Activated CD8-positive, alpha-beta memory T cell treated with anti-CD3 and anti-CD28 coated beads, Interleukin-2, amount 50 U/mL, for 24 hours (primary cell): Measurements from ENCODE around the gene KICS2.
"Not testable (repeated sequence)": the region's sequence is repeated elsewhere in the genome, so short reads cannot be mapped to it uniquely, and the experiment has no call there.

Source experiments
- DNase-seq: peaks from one replicate; pipeline ENCODE4 v3.0.0-alpha.2; 2020; ENCODE audit errors: extremely low read depth

Gene KICS2

DNA sequence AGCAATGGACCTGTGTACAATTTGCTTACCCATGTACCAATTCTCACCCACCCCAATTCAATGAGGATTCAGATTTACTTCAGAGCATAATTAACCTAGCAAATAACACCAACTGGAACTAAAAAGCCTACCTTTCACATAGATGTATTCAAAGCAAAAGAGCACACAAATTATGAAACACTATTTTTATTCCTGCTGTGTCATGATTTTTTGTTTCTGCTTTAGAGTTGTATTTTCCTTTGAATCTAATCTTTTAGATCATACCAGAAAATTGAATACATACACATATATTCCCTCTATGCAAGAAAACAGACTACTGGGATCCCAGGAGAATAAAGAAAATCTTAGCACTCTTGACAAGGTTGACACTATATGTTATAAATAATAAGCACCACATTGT is 5.9 kb downstream of the KICS2 start:
- DNase-seq, result no peak

DNA sequence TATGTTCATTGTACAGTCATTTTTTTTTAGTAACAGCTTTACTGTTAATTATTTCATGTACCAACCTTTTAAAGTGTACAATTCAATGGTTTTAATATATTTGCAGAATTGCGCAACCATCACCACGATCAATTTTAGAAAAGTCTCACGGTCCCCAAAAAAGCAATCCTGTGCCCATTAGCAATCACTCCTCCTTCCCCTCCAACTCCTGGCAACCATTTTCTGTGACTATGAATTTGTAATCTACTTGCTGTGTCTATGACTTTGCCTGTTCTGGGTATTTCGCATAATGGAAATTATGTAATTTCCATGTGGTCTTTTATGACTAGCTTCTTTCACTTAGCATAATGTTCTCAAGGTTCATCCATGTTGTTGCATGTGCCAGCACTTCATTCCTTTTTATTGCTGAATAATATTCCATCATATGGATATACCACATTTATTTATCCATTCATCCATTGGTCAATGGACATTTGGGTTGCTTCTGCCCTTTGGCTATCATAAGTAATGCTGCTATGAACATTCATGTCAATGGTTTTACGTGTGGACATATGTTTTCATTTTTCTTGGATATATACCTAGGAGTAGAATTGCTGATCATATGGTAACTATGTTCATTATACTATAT is 9.9 kb downstream of the KICS2 start:
- no peak for DNase-seq

DNA sequence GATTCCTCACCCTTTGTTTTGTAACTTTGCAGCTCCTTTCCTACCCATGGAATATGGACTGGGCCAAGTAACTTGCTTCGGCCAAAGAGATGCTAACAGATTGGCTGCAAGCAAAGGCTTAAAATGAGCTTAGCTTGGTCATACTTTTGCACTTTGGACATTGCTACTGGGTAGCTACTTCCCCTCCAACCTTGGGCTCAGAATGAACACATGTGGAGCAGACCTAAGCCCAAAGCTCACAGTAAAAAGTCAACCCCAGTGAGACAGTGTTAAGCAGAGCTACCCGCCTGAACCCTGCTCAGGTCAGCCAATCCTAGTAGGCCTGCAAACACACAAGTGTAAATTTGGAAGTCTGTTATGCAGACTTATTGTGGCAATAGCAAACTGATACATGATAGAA is 14.6 kb downstream of the KICS2 start:
- no peak for DNase-seq

DNA sequence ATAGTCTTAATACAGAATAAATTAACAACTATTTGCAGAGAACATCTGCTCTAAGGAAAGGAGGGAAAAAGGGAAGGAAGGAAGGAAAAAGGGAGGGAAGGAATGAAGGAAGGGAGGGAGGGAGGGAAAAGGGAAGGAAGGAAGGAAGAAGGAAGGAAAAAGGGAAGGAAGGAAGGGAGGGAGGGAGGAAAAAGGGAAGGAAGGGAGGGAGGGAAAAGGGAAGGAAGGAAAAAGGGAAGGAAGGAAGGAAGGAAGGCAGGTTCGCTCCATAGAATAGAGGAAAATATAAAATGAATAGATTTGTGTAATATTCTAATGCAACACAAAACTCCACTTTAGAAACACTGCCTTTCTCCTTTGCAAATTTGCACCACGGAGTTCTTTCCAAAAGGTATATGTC is 16.6 kb downstream of the KICS2 start:
- DNase-seq, result no peak

DNA sequence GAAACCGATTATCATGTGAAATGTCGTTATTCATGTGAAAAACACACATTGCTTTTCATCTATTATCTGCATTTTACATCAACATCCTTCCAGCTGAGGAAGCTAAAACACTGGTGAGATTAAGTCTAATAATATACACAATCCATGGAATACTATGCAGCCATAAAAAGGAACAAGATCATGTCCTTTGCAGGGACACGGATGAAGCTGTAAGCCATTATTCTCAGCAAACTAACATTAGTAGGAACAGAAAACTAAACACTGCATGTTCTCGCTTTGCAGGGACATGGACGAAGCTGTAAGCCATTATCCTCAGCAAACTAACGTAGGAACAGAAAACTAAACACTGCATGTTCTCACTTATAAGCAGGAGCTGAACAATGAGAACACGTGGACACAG is 18.3 kb downstream of the KICS2 start:
- DNase-seq, result no peak

DNA sequence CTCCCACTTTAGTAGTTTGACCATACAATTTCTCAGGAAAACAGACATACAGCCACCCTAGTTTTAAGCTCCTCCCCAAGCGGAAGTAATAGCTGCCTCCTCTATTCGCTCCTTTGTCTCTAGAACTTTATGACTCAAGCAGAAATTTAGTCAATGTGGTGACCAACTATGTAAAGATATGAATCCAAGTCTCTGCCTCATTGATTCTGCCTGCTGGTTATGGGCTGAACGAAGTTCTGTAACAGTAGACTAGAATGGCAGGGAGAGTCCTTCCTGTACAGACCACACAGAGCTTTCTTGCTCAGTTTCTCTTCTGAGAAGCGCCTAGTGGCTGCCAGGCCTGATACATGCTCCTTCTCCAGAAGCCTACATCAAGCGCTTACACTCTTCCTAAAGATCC is 19.1 kb downstream of the KICS2 start:
- DNase-seq, result no peak

DNA sequence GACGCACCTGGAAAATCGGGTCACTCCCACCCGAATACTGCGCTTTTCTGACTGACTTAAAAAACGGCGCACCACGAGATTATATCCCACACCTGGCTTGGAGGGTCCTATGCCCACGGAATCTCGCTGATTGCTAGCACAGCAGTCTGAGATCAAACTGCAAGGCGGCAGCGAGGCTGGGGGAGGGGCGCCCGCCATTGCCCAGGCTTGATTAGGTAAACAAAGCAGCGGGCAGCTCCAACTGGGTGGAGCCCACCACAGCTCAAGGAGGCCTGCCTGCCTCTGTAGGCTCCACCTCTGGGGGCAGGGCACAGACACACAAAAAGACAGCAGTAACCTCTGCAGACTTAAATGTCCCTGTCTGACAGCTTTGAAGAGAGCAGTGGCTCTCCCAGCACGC is 26.3 kb downstream of the KICS2 start:
- DNase-seq, result not testable (repeated sequence)

DNA sequence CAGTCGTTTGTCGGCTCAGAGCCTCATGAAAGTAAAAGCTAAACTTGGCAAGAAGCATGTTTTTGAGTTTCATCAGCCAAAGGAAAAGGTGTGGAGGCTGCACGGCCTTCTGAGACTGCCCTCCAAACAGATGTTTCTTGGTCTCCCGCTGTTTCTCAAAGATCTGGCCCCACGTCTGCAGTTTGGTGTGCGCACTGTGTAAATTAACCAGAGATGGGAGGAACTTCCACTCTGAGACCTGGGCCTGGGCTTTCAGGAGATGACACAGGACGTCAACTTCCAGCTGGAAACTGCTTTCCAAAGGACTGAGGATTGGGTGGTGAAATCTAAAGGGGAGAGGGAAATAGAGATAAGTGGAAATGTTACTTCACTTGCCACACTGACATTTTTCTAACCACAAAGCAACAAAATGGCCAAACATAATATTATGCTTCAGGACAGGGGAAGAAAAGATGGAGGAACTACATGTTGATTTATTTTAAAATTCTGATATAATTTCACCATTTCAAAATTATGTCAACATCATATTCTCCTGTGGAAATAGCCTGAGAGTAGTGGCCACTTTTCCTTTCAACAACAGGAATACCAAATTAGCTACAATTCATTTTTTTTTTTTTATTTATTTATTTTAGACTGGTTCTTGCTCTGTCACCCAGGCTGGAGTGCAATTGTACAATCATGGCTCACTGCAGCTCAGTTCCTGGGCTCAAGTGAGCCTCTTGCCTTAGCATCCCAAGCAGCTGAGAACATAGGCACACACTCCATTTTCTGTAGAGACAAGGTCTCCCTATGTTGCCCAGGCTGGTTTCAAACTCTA is 27.6 kb downstream of the KICS2 start:
- DNase-seq, result no peak

DNA sequence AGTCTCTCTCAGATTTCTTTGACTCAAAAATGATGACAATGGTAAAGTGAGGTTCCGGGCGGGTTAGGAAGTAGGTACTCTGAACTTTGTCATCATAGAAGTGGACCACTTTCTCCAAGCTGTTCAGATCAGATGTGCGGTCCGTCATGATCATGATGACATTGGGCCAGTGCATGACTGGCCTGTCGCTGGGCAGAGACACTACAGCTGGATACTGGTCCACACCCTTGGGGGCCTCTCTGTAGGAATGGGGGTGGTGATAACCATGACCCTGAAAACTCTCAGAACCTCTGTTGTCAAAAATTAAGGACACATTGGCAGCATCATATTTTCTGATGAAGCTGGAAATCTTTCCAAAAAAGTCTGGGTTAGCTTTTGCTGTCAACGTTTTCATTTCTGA is 28.2 kb downstream of the KICS2 start:
- DNase-seq, result no peak

DNA sequence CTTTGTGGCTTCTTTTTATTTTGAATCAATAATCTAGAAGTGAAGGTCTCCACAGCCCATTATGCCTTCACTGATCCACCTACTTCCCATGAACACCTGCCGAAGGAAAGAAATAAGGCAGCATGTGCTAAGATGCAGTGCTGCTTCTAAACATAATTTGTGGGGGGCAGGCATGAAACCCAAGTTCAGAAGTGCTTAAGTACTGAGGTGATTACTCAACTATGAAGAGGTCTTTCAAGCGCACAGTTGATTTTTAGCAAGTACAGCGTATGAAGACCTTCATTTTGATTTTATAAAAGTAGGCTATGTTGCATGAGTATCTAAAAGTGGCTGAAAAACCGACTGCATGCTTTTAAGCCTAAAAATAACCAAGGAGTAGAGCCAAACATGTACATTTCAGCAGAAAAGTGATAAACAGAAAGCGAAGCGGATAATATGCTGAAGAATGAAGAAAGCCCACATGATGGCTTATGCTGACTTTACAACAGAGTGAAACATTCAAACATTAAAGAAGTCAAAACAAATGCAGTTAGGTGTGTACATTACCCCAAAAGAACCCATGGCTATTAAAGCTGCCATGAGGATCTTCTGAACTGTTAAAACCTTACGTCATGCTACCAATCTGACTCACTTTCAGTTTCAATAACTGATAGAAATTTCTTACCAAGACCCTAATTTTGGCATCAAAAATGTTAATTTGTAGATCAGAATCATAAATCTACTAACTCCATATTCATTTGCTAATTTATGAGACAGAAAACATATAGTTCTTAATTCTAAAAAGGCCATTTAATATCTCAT is 29.3 kb downstream of the KICS2 start:
- no peak for DNase-seq

DNA sequence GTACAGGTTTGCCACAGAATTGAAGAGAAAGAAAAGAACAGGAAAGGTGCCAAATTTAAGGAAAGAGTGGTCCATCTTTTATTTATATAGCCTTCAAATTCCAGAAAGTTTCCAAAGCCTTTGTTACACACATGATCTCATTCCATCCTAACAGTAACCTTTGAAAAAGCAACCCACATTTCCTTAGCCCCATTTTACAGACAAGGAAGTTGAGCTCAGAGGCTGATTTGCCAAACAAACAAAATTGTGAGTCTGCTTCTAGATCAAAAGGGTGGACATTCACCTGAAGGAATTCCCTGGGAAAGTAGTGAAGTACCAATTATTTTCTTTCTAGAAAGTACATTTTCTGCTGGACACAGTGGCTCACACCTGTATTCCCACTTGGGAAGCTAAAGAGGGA is 32.0 kb downstream of the KICS2 start:
- DNase-seq, result no peak

DNA sequence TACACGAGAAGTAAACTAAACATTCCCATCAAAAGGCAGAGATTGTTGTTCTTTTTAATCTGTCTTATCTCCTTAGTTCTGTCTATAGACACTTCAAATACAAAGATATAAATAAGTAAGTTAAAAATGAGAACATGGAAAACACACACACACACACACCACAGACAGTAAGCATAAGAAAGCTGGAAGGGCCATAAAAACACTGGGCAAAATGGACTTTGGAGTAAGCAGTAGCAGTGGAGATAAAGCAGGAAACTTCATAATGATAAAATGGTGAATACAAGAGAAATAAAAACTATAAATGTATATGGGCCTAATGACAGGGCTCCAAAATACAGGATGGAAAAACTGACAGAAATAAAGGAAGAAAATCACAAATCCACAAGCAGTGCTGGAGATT is 32.6 kb downstream of the KICS2 start:
- no peak for DNase-seq

DNA sequence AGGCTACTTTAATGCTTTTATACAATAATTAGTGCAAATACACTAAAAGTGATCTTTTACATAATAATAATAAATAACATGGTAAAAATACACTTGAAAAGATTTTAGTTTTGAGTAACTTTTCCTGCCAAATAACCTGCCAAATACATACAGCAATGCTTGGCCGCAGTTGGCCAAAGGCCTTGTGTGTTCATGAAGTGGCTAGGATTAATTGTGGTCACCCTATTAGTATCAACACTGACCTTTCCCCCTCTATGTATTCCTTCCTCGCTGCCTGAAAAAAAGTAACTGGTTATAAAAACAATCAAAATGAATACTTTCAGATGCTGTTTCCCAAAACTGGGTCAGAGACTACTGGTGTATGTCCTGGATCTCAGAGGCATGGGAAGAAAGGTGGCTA is 34.3 kb downstream of the KICS2 start:
- DNase-seq, result no peak

DNA sequence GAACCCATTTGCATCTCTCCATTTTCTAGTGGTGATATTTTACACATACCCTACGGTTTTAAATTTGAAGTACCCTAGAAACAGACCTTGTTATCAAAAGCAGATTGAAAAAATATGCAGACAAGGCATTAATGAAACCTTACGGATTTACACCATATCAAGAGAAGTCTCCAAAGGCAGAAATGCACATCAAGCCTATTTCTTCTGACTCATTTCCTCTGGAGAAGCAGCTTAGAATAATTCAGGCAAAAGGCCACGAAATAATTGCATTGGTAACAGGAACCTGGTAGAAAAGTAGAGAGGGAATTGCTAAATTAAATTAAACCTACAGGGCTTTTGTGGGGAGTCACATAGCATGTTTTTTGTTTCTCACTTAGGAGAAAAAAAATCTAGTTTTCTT is 34.7 kb downstream of the KICS2 start:
- no peak for DNase-seq

DNA sequence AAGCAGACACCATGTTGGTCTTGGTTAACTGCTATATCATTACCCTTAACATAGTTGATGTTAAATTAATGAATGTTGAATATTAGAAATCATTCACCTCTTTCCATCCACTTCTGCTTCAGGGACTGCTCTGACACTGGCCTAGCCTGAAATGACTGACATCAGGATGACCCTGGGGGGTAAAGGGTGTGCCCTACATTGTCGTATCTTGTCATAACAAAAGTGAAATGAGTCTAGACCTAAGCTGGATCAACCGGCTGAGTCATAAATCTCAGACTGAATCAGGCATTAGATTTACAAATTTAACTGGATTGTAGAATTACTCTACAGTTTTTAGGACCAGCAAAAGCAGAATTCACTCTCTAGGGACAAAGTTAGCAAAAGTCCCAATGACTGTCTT is 35.3 kb downstream of the KICS2 start:
- no peak for DNase-seq

DNA sequence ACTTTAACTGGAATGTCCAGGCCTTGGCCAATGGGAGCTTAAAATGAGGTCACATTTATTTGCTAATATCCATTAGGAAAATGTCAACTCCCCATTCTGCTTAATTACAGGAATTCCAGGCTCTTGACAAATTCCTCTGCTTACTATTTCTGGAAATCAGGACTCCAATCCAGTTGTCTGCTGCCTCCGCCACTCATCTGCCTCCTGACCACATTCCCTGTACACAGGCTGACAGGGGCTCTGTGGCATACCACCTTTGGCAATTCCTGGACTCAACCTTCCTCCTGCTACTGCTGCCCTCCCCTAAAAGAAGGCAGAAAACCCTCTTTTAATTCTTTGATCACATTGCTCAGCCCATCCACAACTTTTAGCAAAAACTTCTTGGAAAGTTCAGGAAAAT is 37.9 kb downstream of the KICS2 start:
- DNase-seq, result no peak

DNA sequence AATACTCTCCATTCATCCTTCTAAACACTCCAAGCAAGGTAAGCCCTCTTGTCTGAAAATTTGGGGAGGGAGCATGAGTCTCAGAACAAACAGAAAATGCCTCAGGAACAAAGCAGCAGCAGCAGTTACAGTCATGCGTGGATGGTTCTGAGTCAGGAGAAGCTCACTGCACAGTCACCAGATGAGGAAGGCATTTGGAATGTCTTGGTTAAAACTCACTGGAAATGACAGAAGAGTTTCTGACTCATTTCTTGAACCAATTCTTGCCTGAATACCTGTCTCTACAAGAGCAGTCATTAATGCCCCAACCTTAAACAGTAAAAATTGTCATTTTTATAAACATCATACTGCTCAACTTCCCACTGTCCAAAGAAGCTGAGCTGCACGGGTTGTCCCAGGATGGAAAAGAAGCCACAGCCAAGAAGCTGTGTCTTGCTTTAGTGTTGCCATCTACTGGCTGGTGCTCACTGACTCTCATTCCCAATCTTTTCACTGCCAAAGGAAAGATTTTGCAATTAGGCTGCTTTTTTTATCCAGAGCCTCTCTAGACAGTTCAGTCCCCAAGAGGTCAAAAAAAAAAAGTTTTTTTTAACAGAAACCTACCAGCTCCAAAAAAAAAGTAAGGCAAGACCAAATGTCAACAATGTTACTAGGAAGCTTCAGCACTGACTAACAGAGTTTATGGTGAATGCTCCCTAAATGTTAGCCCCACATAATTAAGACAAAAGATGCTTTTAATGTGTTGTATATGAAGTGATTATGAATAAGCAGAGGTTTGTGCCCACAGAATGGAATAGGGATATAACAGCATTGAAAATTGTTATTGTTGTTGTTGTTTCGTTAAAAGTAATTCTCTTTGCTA is 40.4 kb downstream of the KICS2 start:
- no peak for DNase-seq

DNA sequence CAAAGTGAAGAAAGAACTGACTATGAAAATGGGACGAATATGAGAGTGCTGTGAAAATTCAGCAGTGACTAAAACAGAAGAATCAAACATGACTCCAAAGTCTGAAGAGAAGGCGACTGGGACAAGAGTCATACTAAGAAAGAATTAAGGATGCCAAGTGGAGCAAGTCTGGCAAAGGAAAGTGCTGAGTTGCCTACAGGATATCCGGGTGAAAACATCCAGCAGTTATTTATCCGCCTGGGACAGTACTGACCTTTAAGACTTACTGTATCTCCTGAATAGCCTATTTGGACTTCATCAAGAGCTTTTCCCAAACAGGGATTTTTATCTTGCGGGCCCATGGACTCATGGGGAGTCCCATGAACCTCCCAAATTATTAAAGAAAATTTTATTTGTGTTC is 41.1 kb downstream of the KICS2 start:
- DNase-seq, result no peak

DNA sequence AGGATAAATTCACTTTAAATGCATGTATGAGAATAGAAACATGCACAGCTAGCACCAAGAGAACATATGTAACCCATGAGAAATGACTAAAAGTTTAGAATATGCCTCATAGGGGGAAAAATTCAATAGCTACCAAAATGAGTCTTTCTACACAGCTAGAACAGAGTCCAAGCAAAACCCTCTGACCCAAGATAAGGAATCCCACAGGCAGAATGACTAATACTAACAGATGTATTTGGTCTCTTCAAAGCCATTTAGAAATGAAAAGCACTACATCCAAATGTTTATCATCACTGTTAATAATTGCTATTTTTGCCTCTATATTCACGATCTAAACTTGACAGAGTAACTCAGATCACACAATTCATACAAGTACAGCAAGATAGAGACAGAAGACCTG is 44.0 kb downstream of the KICS2 start:
- no peak for DNase-seq

DNA sequence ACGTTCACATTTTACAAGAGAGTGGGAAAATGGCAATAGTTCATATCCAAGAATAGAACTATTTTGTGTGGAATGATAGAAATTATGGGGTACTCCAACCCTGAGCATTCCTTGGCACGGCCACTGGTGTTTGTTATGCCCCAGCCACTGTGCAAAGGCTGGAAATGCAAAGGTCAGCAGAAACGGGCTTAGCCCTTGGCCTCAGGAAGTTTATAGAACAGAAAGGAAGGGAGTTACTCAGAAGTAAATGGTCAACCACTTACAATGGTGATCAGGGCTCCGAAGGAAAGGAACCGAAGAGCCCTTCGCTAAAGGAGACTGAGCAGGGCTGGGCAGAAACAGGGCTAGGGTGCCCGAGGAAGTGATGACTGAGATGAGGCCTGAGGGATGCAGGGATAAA is 45.1 kb downstream of the KICS2 start:
- no peak for DNase-seq

DNA sequence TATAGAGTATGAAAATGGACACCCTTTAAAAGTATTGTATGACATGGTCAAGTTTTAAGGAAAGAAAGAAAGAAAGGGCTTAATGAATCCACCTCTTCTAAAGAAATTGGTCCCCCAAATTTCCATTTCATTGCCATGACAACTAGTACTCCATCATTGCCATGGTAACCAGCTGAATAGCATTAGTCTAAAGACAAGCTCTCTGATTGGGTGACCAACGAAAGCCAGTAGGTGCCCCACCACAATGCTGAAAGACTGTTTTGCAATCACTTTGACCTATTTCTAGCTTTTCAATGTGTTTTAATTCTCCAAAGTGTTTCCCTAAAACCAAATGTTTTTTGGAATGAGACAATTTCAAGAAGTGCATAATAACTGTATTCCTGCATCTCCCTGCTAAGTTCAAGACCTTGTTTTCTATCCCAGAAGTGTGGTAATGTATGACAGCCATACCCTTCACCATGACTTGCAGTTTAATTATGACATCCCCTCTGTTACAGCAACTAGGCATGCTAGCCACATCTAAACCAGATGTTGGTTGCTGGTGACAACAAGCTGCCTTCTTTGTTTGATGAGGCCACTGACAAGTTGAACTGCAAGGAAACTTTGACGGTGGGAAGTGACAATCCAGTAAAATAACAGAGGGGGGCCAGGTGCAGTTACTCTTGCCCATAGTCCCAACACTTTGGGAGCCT is 46.7 kb downstream of the KICS2 start:
- DNase-seq, result no peak
